Measurements from ENCODE around the gene ABCC2.

ABCC2 gene

GRCh38 chr10:99787311-99787710 lies 4.9 kb downstream of the ABCC2 start:
- Mint-ChIP-seq H3K27me3 (no peaks in the 10 kb centered on the region), H3K9me3 (no peaks in the 10 kb centered on the region), H3K4me3 (no peak overlapping the region), H3K4me1 (no peaks in the 10 kb centered on the region), H3K27ac (no peak overlapping the region), H3K36me3 (peaks cover 26% of the 10 kb centered on the region)
- ATAC-seq: no peak

GRCh38 chr10:99787782-99788445 lies 5.5 kb downstream of the ABCC2 start:
- Mint-ChIP-seq H3K4me1 (no peaks in the 10 kb centered on the region), H3K27ac (no peak overlapping the region), H3K27me3 (no peaks in the 10 kb centered on the region), H3K4me3 (no peak overlapping the region), H3K36me3 (peaks cover 26% of the 10 kb centered on the region), H3K9me3 (no peaks in the 10 kb centered on the region)
- no peak for ATAC-seq

- Mint-ChIP-seq H3K9me3 (no peaks in the 10 kb centered on the region), H3K4me3 (no peak overlapping the region), H3K4me1 (no peaks in the 10 kb centered on the region), H3K27ac (no peak overlapping the region), H3K27me3 (no peaks in the 10 kb centered on the region), H3K36me3 (peaks cover 34% of the 10 kb centered on the region)
- no peak for ATAC-seq
These were observed 6.3 kb downstream of the ABCC2 start for GRCh38 chr10:99788598-99789256.

GRCh38 chr10:99791831-99792230 lies 9.4 kb downstream of the ABCC2 start:
- Mint-ChIP-seq H3K9me3 (no peaks in the 10 kb centered on the region), H3K4me1 (no peaks in the 10 kb centered on the region), H3K36me3 (peaks cover 27% of the 10 kb centered on the region), H3K27ac (no peak overlapping the region), H3K4me3 (no peak overlapping the region), H3K27me3 (no peaks in the 10 kb centered on the region)
- ATAC-seq: no peak

- Mint-ChIP-seq H3K4me1 (no peaks in the 10 kb centered on the region), H3K36me3 (peaks cover 15% of the 10 kb centered on the region), H3K4me3 (no peak overlapping the region)
These were observed 11.4 kb downstream of the ABCC2 start for GRCh38 chr10:99793819-99794218.

GRCh38 chr10:99796928-99797327 lies 14.5 kb downstream of the ABCC2 start:
- H3K27me3 Mint-ChIP-seq: no peaks in the 10 kb centered on the region
- H3K27ac Mint-ChIP-seq: no peak overlapping the region
- ATAC-seq: no peak

More at GRCh38 chr10:99793819-99794218, 11.4 kb downstream of the ABCC2 start:
- no peaks in the 10 kb centered on the region for H3K27me3 Mint-ChIP-seq
- no peak overlapping the region for H3K27ac Mint-ChIP-seq
- no peak for ATAC-seq
- no peaks in the 10 kb centered on the region for H3K9me3 Mint-ChIP-seq

GRCh38 chr10:99798031-99798430 lies 15.6 kb downstream of the ABCC2 start:
- Mint-ChIP-seq H3K4me1 (no peaks in the 10 kb centered on the region), H3K4me3 (no peak overlapping the region), H3K27ac (no peak overlapping the region), H3K9me3 (no peaks in the 10 kb centered on the region), H3K27me3 (no peaks in the 10 kb centered on the region), H3K36me3 (peaks cover 10% of the 10 kb centered on the region)
- ATAC-seq: no peak

More at GRCh38 chr10:99796928-99797327, 14.5 kb downstream of the ABCC2 start:
- H3K9me3 Mint-ChIP-seq: no peaks in the 10 kb centered on the region
- H3K36me3 Mint-ChIP-seq: peaks cover 11% of the 10 kb centered on the region
- no peaks in the 10 kb centered on the region for H3K4me1 Mint-ChIP-seq
- no peak overlapping the region for H3K4me3 Mint-ChIP-seq

- H3K4me3 Mint-ChIP-seq: no peak overlapping the region
- peaks cover 9% of the 10 kb centered on the region for H3K36me3 Mint-ChIP-seq
- H3K4me1 Mint-ChIP-seq: no peaks in the 10 kb centered on the region
- no peaks in the 10 kb centered on the region for H3K27me3 Mint-ChIP-seq
- no peaks in the 10 kb centered on the region for H3K9me3 Mint-ChIP-seq
- no peak overlapping the region for H3K27ac Mint-ChIP-seq
- no peak for ATAC-seq
These were observed 16.5 kb downstream of the ABCC2 start for GRCh38 chr10:99798920-99799319.

GRCh38 chr10:99799613-99800012 lies 17.2 kb downstream of the ABCC2 start:
- H3K36me3 Mint-ChIP-seq: peaks cover 8% of the 10 kb centered on the region
- no peak overlapping the region for H3K27ac Mint-ChIP-seq
- no peaks in the 10 kb centered on the region for H3K4me1 Mint-ChIP-seq
- no peaks in the 10 kb centered on the region for H3K27me3 Mint-ChIP-seq
- no peak for ATAC-seq
- H3K4me3 Mint-ChIP-seq: no peak overlapping the region
- no peaks in the 10 kb centered on the region for H3K9me3 Mint-ChIP-seq

- peaks cover 14% of the 10 kb centered on the region for H3K36me3 Mint-ChIP-seq
- no peak overlapping the region for H3K27ac Mint-ChIP-seq
- H3K4me3 Mint-ChIP-seq: no peak overlapping the region
- no peak for ATAC-seq
- H3K9me3 Mint-ChIP-seq: no peaks in the 10 kb centered on the region
- H3K4me1 Mint-ChIP-seq: no peaks in the 10 kb centered on the region
- no peaks in the 10 kb centered on the region for H3K27me3 Mint-ChIP-seq
These were observed 22.0 kb downstream of the ABCC2 start for GRCh38 chr10:99804471-99804870.

- no peak overlapping the region for H3K4me3 Mint-ChIP-seq
- peaks cover 21% of the 10 kb centered on the region for H3K36me3 Mint-ChIP-seq
- no peak for ATAC-seq
- H3K4me1 Mint-ChIP-seq: no peaks in the 10 kb centered on the region
- H3K27me3 Mint-ChIP-seq: no peaks in the 10 kb centered on the region
- H3K27ac Mint-ChIP-seq: no peak overlapping the region
- H3K9me3 Mint-ChIP-seq: no peaks in the 10 kb centered on the region
These were observed 22.8 kb downstream of the ABCC2 start for GRCh38 chr10:99805190-99805589.

GRCh38 chr10:99806091-99806490 lies 23.7 kb downstream of the ABCC2 start:
- Mint-ChIP-seq H3K4me1 (no peaks in the 10 kb centered on the region), H3K36me3 (peaks cover 24% of the 10 kb centered on the region), H3K27me3 (no peaks in the 10 kb centered on the region), H3K27ac (no peak overlapping the region), H3K9me3 (no peaks in the 10 kb centered on the region), H3K4me3 (no peak overlapping the region)
- no peak for ATAC-seq

- no peak for ATAC-seq
- Mint-ChIP-seq H3K9me3 (no peaks in the 10 kb centered on the region), H3K4me1 (no peaks in the 10 kb centered on the region), H3K36me3 (peaks cover 24% of the 10 kb centered on the region), H3K27me3 (no peaks in the 10 kb centered on the region), H3K27ac (no peak overlapping the region), H3K4me3 (no peak overlapping the region)
These were observed 25.3 kb downstream of the ABCC2 start for GRCh38 chr10:99807786-99808185.

GRCh38 chr10:99808270-99808669 lies 25.8 kb downstream of the ABCC2 start:
- no peaks in the 10 kb centered on the region for H3K4me1 Mint-ChIP-seq
- H3K9me3 Mint-ChIP-seq: no peaks in the 10 kb centered on the region
- H3K27me3 Mint-ChIP-seq: no peaks in the 10 kb centered on the region
- no peak for ATAC-seq
- no peak overlapping the region for H3K4me3 Mint-ChIP-seq
- no peak overlapping the region for H3K27ac Mint-ChIP-seq
- peaks cover 21% of the 10 kb centered on the region for H3K36me3 Mint-ChIP-seq

GRCh38 chr10:99809481-99809880 lies 27.0 kb downstream of the ABCC2 start:
- no peaks in the 10 kb centered on the region for H3K4me1 Mint-ChIP-seq
- no peaks in the 10 kb centered on the region for H3K27me3 Mint-ChIP-seq
- H3K27ac Mint-ChIP-seq: no peak overlapping the region
- H3K36me3 Mint-ChIP-seq: peaks cover 16% of the 10 kb centered on the region
- ATAC-seq: no peak
- no peaks in the 10 kb centered on the region for H3K9me3 Mint-ChIP-seq
- H3K4me3 Mint-ChIP-seq: no peak overlapping the region

GRCh38 chr10:99809931-99810615 lies 27.6 kb downstream of the ABCC2 start:
- H3K27ac Mint-ChIP-seq: no peak overlapping the region
- peaks cover 16% of the 10 kb centered on the region for H3K36me3 Mint-ChIP-seq
- H3K9me3 Mint-ChIP-seq: no peaks in the 10 kb centered on the region
- H3K4me3 Mint-ChIP-seq: no peak overlapping the region
- no peaks in the 10 kb centered on the region for H3K27me3 Mint-ChIP-seq
- no peaks in the 10 kb centered on the region for H3K4me1 Mint-ChIP-seq
- no peak for ATAC-seq

Measured in stimulated activated memory B cell treated with anti-CD40 and anti-IgM and Interleukin-4, amounts not matched to agents 10 μg/mL and 1 μg/mL and 100 μg/mL, for 72 hours (primary cell).